Caco-2 (cell line): ENCODE measurements around the gene AP2M1. TPM values are rescaled to one million over a fixed set of nuclear protein-coding genes. Genes with fewer than 3 reads are reported as not detected.

Experiments
- BruUV-seq: library from RNA; stranded (reverse); fragments of 400-500 nt; replicated peaks from 2 replicates; lab custom pipeline; 2021; lab: Mats Ljungman, UMichigan
- CTCF ChIA-PET: fragments of 300-600 bp; sonication (Branson Sonifier 250); formaldehyde crosslinking; loops from one replicate; lab custom pipeline; 2022; ENCODE audit warnings: antibody characterized with exemption; lab: Charles Lee
- POLR2A ChIA-PET: fragments of 300-600 bp; sonication (Branson Sonifier 250); formaldehyde crosslinking; loops from one replicate; lab custom pipeline; 2022; ENCODE audit warnings: antibody characterized with exemption; lab: Charles Lee
- DNase-seq, 2 experiments: peaks; one replicate each; pipeline versions ENCODE4 v3.0.0 to v3.0.0-alpha.2; 2020 to 2022
- H3K27me3 ChIP-seq: replicated peaks from 2 replicates; pipeline ENCODE4 v1.6.0; 2011; ENCODE audit warnings: low read length; ENCODE audit not compliant: control insufficient read depth, insufficient read depth
- H3K36me3 ChIP-seq: 2 replicates; pipeline ENCODE4 v1.5.1; 2011; ENCODE audit warnings: low read length; ENCODE audit not compliant: control insufficient read depth, insufficient read depth
- H3K4me1 ChIP-seq: fragments of 250-450 bp; sonication (Bioruptor Pico); 2 replicates; pipeline ENCODE4 v1.5.1; 2020; ENCODE audit warnings: mild to moderate bottlenecking
- H3K4me3 ChIP-seq: 2 replicates; pipeline ENCODE4 v1.5.1; 2011; ENCODE audit warnings: low read depth, mild to moderate bottlenecking, control low read depth, low read length
- H3K9me3 ChIP-seq: fragments of 250-450 bp; sonication (Bioruptor Pico); 2 replicates; pipeline ENCODE4 v1.5.1; 2020; ENCODE audit warnings: mild to moderate bottlenecking, moderate library complexity
- H3K27ac Mint-ChIP-seq: one replicate; pipeline ENCODE4 v1.8.0; 2022; ENCODE audit warnings: mixed read lengths; ENCODE audit not compliant: unreplicated experiment
- H3K27me3 Mint-ChIP-seq: one replicate; pipeline ENCODE4 v1.8.0; 2022; ENCODE audit warnings: mixed read lengths; ENCODE audit not compliant: insufficient read depth, unreplicated experiment
- H3K36me3 Mint-ChIP-seq: one replicate; pipeline ENCODE4 v1.8.0; 2022; ENCODE audit warnings: mild to moderate bottlenecking, mixed read lengths; ENCODE audit not compliant: insufficient read depth, unreplicated experiment
- H3K4me1 Mint-ChIP-seq: one replicate; pipeline ENCODE4 v1.8.0; 2022; ENCODE audit warnings: low read depth, mixed read lengths; ENCODE audit not compliant: unreplicated experiment
- H3K4me3 Mint-ChIP-seq: one replicate; pipeline ENCODE4 v1.8.0; 2022; ENCODE audit warnings: mild to moderate bottlenecking, moderate library complexity, mixed read lengths; ENCODE audit not compliant: unreplicated experiment
- H3K9me3 Mint-ChIP-seq: one replicate; pipeline ENCODE4 v1.8.0; 2022; ENCODE audit warnings: mixed read lengths; ENCODE audit not compliant: unreplicated experiment
- CTCF ChIP-seq, 2 experiments: fragments of 200-600 bp in 1 of 2; IDR thresholded peaks; 1 replicate in 1 of 2; 2 replicates in 1 of 2; pipeline versions ENCODE4 v1.5.1 to v1.8.0; 2011 to 2022; ENCODE audit warnings: antibody characterized with exemption in 1 of 2, control low read depth in 1 of 2, inconsistent platforms in 1 of 2, low read depth in 1 of 2, low read length in 1 of 2, mild to moderate bottlenecking in 1 of 2, moderate library complexity in 1 of 2; ENCODE audit not compliant: insufficient read depth in 1 of 2, severe bottlenecking in 1 of 2, unreplicated experiment in 1 of 2
- intact Hi-C: fragments of 100-400 bp; cut with micrococcal nuclease; formaldehyde crosslinking; loops from one replicate; pipeline ENCODE4 v1.10.0; 2022; ENCODE audit not compliant: unreplicated experiment
- total RNA-seq: library from RNA; stranded (reverse); gene quantifications from 2 replicates; pipeline ENCODE4 v1.2.3, GENCODE V29; 2022

AP2M1 gene
- total RNA-seq, 1 experiment from 2014 or later, result 214 TPM

GRCh38 chr3:184145111-184145524 lies 29.5 kb upstream of the AP2M1 start:
- peak; percentile 36 to 64 for TF ChIP-seq CTCF (IDR thresholded peaks at IDR 0.05; ENCODE audit: insufficient read depth in 1 of 2, low read depth in 1 of 2, low read length in 1 of 2, severe bottlenecking in 1 of 2, unreplicated experiment in 1 of 2)
- intact Hi-C loops, result loop anchor here (2.0 kb wide), 2 partner anchors 104 to 144 kb away; partner anchors contain the start of genes ALG3 and EEF1AKMT4
- no peaks in the 10 kb centered on the region for H3K4me1 Mint-ChIP-seq
- peak; percentile 64 for DNase-seq
- CTCF ChIA-PET, result interaction anchor here (0.8 kb wide), 1 partner anchor 11 kb away, joined by 4 read pairs; the partner anchor contains the start of gene EIF2B5
- no peaks in the 10 kb centered on the region for H3K9me3 Mint-ChIP-seq
- peaks cover 25% of the 10 kb centered on the region for H3K36me3 Mint-ChIP-seq
- no peak overlapping the region for H3K4me3 Mint-ChIP-seq
- no peaks in the 10 kb centered on the region for H3K27me3 Mint-ChIP-seq
- Histone ChIP-seq H3K36me3 (peaks cover 6% of the 10 kb centered on the region), H3K9me3 (no peaks in the 10 kb centered on the region), H3K4me3 (no peak overlapping the region), H3K4me1 (no peaks in the 10 kb centered on the region), H3K27me3 (no peaks in the 10 kb centered on the region)
- no TSS peak for BruUV-seq
- POLR2A ChIA-PET, result interaction anchor here (1.7 kb wide), 1 partner anchor 41 kb away, joined by 8 read pairs; the partner anchor contains the start of gene ABCF3
- H3K27ac Mint-ChIP-seq, result no peak overlapping the region

GRCh38 chr3:184145751-184146270 lies 28.8 kb upstream of the AP2M1 start:
- Mint-ChIP-seq H3K36me3 (peaks cover 20% of the 10 kb centered on the region), H3K27me3 (no peaks in the 10 kb centered on the region), H3K27ac (no peak overlapping the region), H3K4me3 (no peak overlapping the region), H3K4me1 (no peaks in the 10 kb centered on the region), H3K9me3 (no peaks in the 10 kb centered on the region)
- peaks cover 6% of the 10 kb centered on the region for H3K36me3 ChIP-seq
- no peak for DNase-seq
- BruUV-seq, result no TSS peak
- ChIA-PET POLR2A (no interaction called here), CTCF (no interaction called here)
- H3K9me3 ChIP-seq, result no peaks in the 10 kb centered on the region
- no peak for TF ChIP-seq CTCF (IDR thresholded peaks at IDR 0.05; ENCODE audit: insufficient read depth in 1 of 2, low read depth in 1 of 2, low read length in 1 of 2, severe bottlenecking in 1 of 2, unreplicated experiment in 1 of 2)
- H3K4me1 ChIP-seq, result no peaks in the 10 kb centered on the region
- no peak overlapping the region for H3K4me3 ChIP-seq
- intact Hi-C loops, result loop anchor here (2.0 kb wide), 2 partner anchors 103 to 143 kb away; partner anchors contain the start of genes ALG3 and EEF1AKMT4
- no peaks in the 10 kb centered on the region for H3K27me3 ChIP-seq

- intact Hi-C loops, result no loop called here
- H3K27me3 Mint-ChIP-seq, result no peaks in the 10 kb centered on the region
- no peak overlapping the region for H3K4me3 Mint-ChIP-seq
- Histone ChIP-seq H3K9me3 (no peaks in the 10 kb centered on the region), H3K27me3 (no peaks in the 10 kb centered on the region), H3K36me3 (peaks cover 6% of the 10 kb centered on the region), H3K4me3 (no peak overlapping the region), H3K4me1 (no peaks in the 10 kb centered on the region)
- DNase-seq, result no peak
- ChIA-PET CTCF (interaction anchor here (0.6 kb wide), 1 partner anchor 54 kb away, joined by 8 read pairs; no protein-coding TSS in a partner anchor), POLR2A (no interaction called here)
- no peak for TF ChIP-seq CTCF (IDR thresholded peaks at IDR 0.05; ENCODE audit: insufficient read depth in 1 of 2, low read depth in 1 of 2, low read length in 1 of 2, severe bottlenecking in 1 of 2, unreplicated experiment in 1 of 2)
- no peak overlapping the region for H3K27ac Mint-ChIP-seq
- H3K4me1 Mint-ChIP-seq, result no peaks in the 10 kb centered on the region
- peaks cover 4% of the 10 kb centered on the region for H3K36me3 Mint-ChIP-seq
- no TSS peak for BruUV-seq
- H3K9me3 Mint-ChIP-seq, result no peaks in the 10 kb centered on the region
These were observed 26.6 kb upstream of the AP2M1 start for GRCh38 chr3:184148076-184148475.
